Endodermal cell (in vitro differentiated cells): Measurements from ENCODE around the gene SERPINE3. TPM values are rescaled to one million over a fixed set of nuclear protein-coding genes. Genes with fewer than 3 reads are reported as not detected.

Experiments used
- DNase-seq: peaks from one replicate; pipeline ENCODE4 v3.0.0-alpha.2; 2017
- H3K27ac ChIP-seq: 2 replicates; pipeline ENCODE4 v1.5.1; 2013; ENCODE audit warnings: mild to moderate bottlenecking, low read depth, low read length, moderate library complexity
- H3K27me3 ChIP-seq: 2 replicates; pipeline ENCODE4 v1.6.1; 2013; ENCODE audit warnings: mild to moderate bottlenecking, low read length, moderate library complexity; ENCODE audit not compliant: insufficient read depth, control insufficient read depth, poor library complexity, severe bottlenecking
- H3K36me3 ChIP-seq: 2 replicates; pipeline ENCODE4 v1.7.0; 2013; ENCODE audit warnings: mild to moderate bottlenecking, low read length, moderate library complexity; ENCODE audit not compliant: control insufficient read depth, insufficient read depth
- H3K4me1 ChIP-seq: one replicate; pipeline ENCODE4 v1.7.0; 2013; ENCODE audit warnings: low read length; ENCODE audit not compliant: control insufficient read depth, insufficient read depth
- H3K4me3 ChIP-seq: 2 replicates; pipeline ENCODE4 v1.5.1; 2013; ENCODE audit warnings: mild to moderate bottlenecking, low read length, moderate library complexity
- H3K9ac ChIP-seq: 2 replicates; pipeline ENCODE4 v1.6.1; 2013; ENCODE audit warnings: mild to moderate bottlenecking, low read length, moderate library complexity; ENCODE audit not compliant: poor library complexity, severe bottlenecking; ENCODE audit errors: extremely low read depth
- H3K9me3 ChIP-seq: 2 replicates; pipeline ENCODE4 v1.6.1; 2013; ENCODE audit warnings: mild to moderate bottlenecking, low read length, moderate library complexity; ENCODE audit not compliant: control insufficient read depth
- H3K27ac Mint-ChIP-seq: 2 replicates; pipeline ENCODE4 v1.8.0; 2020; ENCODE audit warnings: mixed read lengths
- H3K27me3 Mint-ChIP-seq: 2 replicates; pipeline ENCODE4 v1.8.0; 2021; ENCODE audit warnings: mild to moderate bottlenecking, mixed read lengths; ENCODE audit not compliant: insufficient read depth
- H3K36me3 Mint-ChIP-seq: 2 replicates; pipeline ENCODE4 v1.8.0; 2020; ENCODE audit warnings: low read depth, mixed read lengths
- H3K4me1 Mint-ChIP-seq: 2 replicates; pipeline ENCODE4 v1.8.0; 2020; ENCODE audit warnings: mixed read lengths
- H3K4me3 Mint-ChIP-seq: 2 replicates; pipeline ENCODE4 v1.8.0; 2020; ENCODE audit warnings: mild to moderate bottlenecking, moderate library complexity, mixed read lengths
- H3K9me3 Mint-ChIP-seq: 2 replicates; pipeline ENCODE4 v1.8.0; 2020; ENCODE audit warnings: mild to moderate bottlenecking, mixed read lengths
- CTCF ChIP-seq: fragments of 200-600 bp; sonication (generic); conservative IDR thresholded peaks from 2 replicates; pipeline ENCODE4 v1.5.0; 2021; ENCODE audit warnings: antibody characterized with exemption, mild to moderate bottlenecking
- WGBS, 2 experiments: methylation state at CpG; one replicate each; pipeline versions ENCODE4 v1.1.5 to v1.1.7; 2013; ENCODE audit warnings: missing lambda C conversion rate in 2 of 2, mixed read lengths in 1 of 2; ENCODE audit not compliant: insufficient coverage in 1 of 2, insufficient read length in 1 of 2; 5-methylcytosine and 5-hydroxymethylcytosine counted together
- total RNA-seq, 2 donors: library from RNA; stranded (reverse); fragmentation: NEBNext Ultra II Directional in 1 of 2; extraction: Animal tissue kit (Norgen Biotek cat#: 25700) in 1 of 2; gene quantifications; 2 replicates in 1 of 2; 3 replicates in 1 of 2; pipeline ENCODE4 v1.2.1, GENCODE V29; 2021

The SERPINE3 gene
- total RNA-seq, 2 donors from 2014 or later, result 0.89 TPM; not detected in 1

- no peak overlapping the region for H3K4me3 Mint-ChIP-seq
- DNase-seq, result peak; percentile 69
- Histone ChIP-seq H3K27me3 (no peaks in the 10 kb centered on the region), H3K9ac (no peak overlapping the region), H3K9me3 (no peaks in the 10 kb centered on the region), H3K4me1 (peaks cover 4% of the 10 kb centered on the region), H3K36me3 (no peaks in the 10 kb centered on the region), H3K27ac (no peak overlapping the region), H3K4me3 (no peak overlapping the region)
- no peak overlapping the region for H3K27ac Mint-ChIP-seq
- H3K36me3 Mint-ChIP-seq, result no peaks in the 10 kb centered on the region
- 85% methylated on average over 7 to 14 of the region's 14 CpGs for WGBS, 2 experiments
- no peaks in the 10 kb centered on the region for H3K4me1 Mint-ChIP-seq
- H3K9me3 Mint-ChIP-seq, result no peaks in the 10 kb centered on the region
- H3K27me3 Mint-ChIP-seq, result peaks cover 15% of the 10 kb centered on the region
- no peak for TF ChIP-seq CTCF
Measured at GRCh38 chr13:51324714-51325420, 14.6 kb upstream of the SERPINE3 start.

GRCh38 chr13:51325837-51326236, 13.7 kb upstream of the SERPINE3 start:
- TF ChIP-seq CTCF, result no peak
- H3K4me1 Mint-ChIP-seq, result no peaks in the 10 kb centered on the region
- Histone ChIP-seq H3K36me3 (no peaks in the 10 kb centered on the region), H3K9ac (no peak overlapping the region), H3K4me1 (peaks cover 4% of the 10 kb centered on the region), H3K9me3 (no peaks in the 10 kb centered on the region), H3K27ac (no peak overlapping the region), H3K27me3 (no peaks in the 10 kb centered on the region), H3K4me3 (no peak overlapping the region)
- H3K27me3 Mint-ChIP-seq, result peaks cover 11% of the 10 kb centered on the region
- H3K4me3 Mint-ChIP-seq, result no peak overlapping the region
- no peak for DNase-seq
- 67 to 89% methylated on average over 1 to 3 of the region's 6 CpGs for WGBS, 2 experiments
- no peaks in the 10 kb centered on the region for H3K36me3 Mint-ChIP-seq
- no peaks in the 10 kb centered on the region for H3K9me3 Mint-ChIP-seq
- H3K27ac Mint-ChIP-seq, result no peak overlapping the region

GRCh38 chr13:51326777-51327176, 12.7 kb upstream of the SERPINE3 start:
- Histone ChIP-seq H3K4me3 (no peak overlapping the region), H3K27ac (no peak overlapping the region), H3K9ac (no peak overlapping the region), H3K9me3 (no peaks in the 10 kb centered on the region), H3K27me3 (no peaks in the 10 kb centered on the region), H3K36me3 (no peaks in the 10 kb centered on the region), H3K4me1 (peaks cover 4% of the 10 kb centered on the region)
- H3K27me3 Mint-ChIP-seq, result peaks cover 13% of the 10 kb centered on the region
- H3K27ac Mint-ChIP-seq, result no peak overlapping the region
- no peak overlapping the region for H3K4me3 Mint-ChIP-seq
- DNase-seq, result no peak
- H3K4me1 Mint-ChIP-seq, result no peaks in the 10 kb centered on the region
- no peaks in the 10 kb centered on the region for H3K9me3 Mint-ChIP-seq
- TF ChIP-seq CTCF, result no peak
- no peaks in the 10 kb centered on the region for H3K36me3 Mint-ChIP-seq
- WGBS, 2 experiments, result 86 to 95% methylated on average over 1 to 2 of the region's 2 CpGs
